Measurements from ENCODE around the gene CNGB1. TPM values are rescaled to one million over a fixed set of nuclear protein-coding genes. Genes with fewer than 3 reads are reported as not detected.

Gene CNGB1
- total RNA-seq, 1 experiment from 2014 or later, result not detected

DNA sequence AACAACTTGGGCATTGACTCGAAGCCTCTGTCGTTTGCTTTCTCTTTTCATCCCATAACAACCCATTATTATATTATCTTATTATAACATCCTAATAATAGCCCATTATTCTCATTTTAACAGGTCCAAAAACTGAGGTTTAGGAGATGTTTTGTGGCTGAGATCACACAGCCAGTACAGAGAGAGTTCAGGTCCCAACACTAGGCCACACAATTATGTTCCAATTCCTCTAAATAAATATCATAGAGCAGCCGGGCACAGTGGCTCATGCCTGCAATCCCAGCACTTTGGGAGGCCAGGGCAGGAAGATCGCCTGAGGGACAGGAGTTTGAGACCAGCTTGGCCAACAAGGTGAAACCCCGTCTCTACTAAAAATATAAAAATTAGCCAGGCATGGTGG lies 128.3 kb downstream of the CNGB1 start (continued):
- TF ChIP-seq, protein P1, sequence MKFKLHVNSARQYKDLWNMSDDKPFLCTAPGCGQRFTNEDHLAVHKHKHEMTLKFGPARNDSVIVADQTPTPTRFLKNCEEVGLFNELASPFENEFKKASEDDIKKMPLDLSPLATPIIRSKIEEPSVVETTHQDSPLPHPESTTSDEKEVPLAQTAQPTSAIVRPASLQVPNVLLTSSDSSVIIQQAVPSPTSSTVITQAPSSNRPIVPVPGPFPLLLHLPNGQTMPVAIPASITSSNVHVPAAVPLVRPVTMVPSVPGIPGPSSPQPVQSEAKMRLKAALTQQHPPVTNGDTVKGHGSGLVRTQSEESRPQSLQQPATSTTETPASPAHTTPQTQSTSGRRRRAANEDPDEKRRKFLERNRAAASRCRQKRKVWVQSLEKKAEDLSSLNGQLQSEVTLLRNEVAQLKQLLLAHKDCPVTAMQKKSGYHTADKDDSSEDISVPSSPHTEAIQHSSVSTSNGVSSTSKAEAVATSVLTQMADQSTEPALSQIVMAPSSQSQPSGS (CRISPR knock-in tag; IDR thresholded peaks at IDR 0.05; ENCODE audit: borderline replicate concordance, low read depth), result no peak
- no peak for TF ChIP-seq USF1 (CRISPR knock-in tag; IDR thresholded peaks at IDR 0.05)
- TF ChIP-seq EMX1 (CRISPR knock-in tag; IDR thresholded peaks at IDR 0.05), result no peak
- no peak for TF ChIP-seq ZNF416 (CRISPR knock-in tag; IDR thresholded peaks at IDR 0.05)
- TF ChIP-seq OVOL2 (CRISPR knock-in tag; IDR thresholded peaks at IDR 0.05; ENCODE audit: borderline replicate concordance), result no peak
- TF ChIP-seq, protein P2, sequence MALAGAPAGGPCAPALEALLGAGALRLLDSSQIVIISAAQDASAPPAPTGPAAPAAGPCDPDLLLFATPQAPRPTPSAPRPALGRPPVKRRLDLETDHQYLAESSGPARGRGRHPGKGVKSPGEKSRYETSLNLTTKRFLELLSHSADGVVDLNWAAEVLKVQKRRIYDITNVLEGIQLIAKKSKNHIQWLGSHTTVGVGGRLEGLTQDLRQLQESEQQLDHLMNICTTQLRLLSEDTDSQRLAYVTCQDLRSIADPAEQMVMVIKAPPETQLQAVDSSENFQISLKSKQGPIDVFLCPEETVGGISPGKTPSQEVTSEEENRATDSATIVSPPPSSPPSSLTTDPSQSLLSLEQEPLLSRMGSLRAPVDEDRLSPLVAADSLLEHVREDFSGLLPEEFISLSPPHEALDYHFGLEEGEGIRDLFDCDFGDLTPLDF (CRISPR knock-in tag; IDR thresholded peaks at IDR 0.05), result no peak

- Mint-ChIP-seq H3K4me1 (peaks cover 47% of the 10 kb centered on the region), H3K4me3 (no peak overlapping the region), H3K27me3 (ENCODE audit: low read depth) (no peaks in the 10 kb centered on the region; the same call in 1 of the 2 replicates), H3K9me3 (no peaks in the 10 kb centered on the region), H3K27ac (peak overlapping the region; percentile 18), H3K36me3 (no peaks in the 10 kb centered on the region)
- TF ChIP-seq, protein P3, sequence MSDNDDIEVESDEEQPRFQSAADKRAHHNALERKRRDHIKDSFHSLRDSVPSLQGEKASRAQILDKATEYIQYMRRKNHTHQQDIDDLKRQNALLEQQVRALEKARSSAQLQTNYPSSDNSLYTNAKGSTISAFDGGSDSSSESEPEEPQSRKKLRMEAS (CRISPR knock-in tag; IDR thresholded peaks at IDR 0.05), result no peak
- TF ChIP-seq, protein P4, sequence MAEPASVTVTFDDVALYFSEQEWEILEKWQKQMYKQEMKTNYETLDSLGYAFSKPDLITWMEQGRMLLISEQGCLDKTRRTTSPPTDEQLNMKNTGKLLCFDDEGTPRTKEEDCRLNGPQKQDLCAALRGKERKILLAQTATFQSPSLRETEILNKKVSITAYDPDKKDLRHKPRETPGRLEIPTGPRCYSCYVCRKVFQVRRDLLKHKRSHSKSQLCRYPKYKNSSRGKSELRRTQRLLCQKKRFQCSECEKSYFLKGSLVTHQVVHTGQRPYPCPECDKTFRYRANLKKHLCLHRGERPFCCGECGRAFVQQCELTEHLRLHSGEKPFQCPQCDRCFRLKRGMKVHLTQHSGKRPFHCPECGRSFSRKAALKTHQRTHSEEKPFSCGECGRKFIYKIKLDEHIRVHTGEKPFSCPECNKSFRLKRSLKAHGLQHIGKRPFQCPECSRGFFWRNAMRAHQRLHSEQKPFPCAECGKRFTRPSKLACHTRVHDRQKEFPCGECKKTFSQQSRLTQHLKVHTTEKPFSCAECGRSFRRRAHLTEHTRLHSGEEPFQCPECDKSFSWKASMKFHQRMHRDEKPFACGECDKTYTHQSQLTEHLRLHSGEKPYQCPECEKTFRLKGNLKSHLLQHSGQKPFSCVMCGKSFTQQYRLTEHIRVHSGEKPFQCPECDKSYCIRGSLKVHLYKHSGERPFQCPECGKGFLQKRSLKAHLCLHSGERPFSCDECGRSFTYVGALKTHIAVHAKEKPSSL (CRISPR knock-in tag; conservative IDR thresholded peaks at IDR 0.05), result no peak
- peak; percentile 77 for TF ChIP-seq GABPB1 (CRISPR knock-in tag; IDR thresholded peaks at IDR 0.05)
- DNase-seq (ENCODE audit: low spot score) (no peak), ATAC-seq (no peak)
- ChIA-PET POLR2A (no interaction called here), CTCF (interaction anchor here (1.2 to 1.7 kb wide), 2 partner anchors 43 to 65 kb away, joined by 5 to 6 read pairs; no protein-coding TSS in a partner anchor)
Observed at GRCh38 chr16:57840833-57841232, 130.1 kb downstream of the CNGB1 start.

DNA sequence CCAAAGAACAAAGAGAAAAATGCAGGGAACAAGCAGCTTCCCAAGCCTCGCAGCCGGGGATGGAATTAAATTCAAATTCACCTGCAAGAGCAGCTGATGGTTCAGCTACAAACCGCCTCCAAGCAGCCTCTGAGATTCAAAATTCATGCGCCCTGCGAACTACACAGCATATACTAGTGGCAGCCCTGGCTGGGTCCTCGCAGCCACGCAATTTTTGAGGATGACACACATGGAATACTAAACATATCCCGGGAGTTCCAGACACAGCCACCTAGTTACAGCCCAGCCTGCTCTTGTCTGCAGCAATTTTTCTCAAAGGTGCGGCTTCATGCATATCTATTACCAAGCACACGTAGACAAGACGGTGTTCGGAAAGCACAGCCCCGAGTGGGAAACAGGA lies 132.8 kb downstream of the CNGB1 start:
- ChIA-PET CTCF (interaction anchor here (0.9 to 1.5 kb wide), 3 partner anchors 25 to 63 kb away, joined by 3 to 7 read pairs (median 4); no protein-coding TSS in a partner anchor), POLR2A (no interaction called here)
- no peak for DNase-seq (ENCODE audit: low spot score)
- no peak for TF ChIP-seq SOX15 (CRISPR knock-in tag; IDR thresholded peaks at IDR 0.05)
- TF ChIP-seq, protein P5, sequence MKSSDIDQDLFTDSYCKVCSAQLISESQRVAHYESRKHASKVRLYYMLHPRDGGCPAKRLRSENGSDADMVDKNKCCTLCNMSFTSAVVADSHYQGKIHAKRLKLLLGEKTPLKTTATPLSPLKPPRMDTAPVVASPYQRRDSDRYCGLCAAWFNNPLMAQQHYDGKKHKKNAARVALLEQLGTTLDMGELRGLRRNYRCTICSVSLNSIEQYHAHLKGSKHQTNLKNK (CRISPR knock-in tag; IDR thresholded peaks at IDR 0.05), result no peak
- TF ChIP-seq ZNF423 (CRISPR knock-in tag; IDR thresholded peaks at IDR 0.05), result no peak
- TF ChIP-seq, protein P6, sequence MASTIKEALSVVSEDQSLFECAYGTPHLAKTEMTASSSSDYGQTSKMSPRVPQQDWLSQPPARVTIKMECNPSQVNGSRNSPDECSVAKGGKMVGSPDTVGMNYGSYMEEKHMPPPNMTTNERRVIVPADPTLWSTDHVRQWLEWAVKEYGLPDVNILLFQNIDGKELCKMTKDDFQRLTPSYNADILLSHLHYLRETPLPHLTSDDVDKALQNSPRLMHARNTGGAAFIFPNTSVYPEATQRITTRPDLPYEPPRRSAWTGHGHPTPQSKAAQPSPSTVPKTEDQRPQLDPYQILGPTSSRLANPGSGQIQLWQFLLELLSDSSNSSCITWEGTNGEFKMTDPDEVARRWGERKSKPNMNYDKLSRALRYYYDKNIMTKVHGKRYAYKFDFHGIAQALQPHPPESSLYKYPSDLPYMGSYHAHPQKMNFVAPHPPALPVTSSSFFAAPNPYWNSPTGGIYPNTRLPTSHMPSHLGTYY (CRISPR knock-in tag; IDR thresholded peaks at IDR 0.05), result no peak
- no peak for TF ChIP-seq NR1H2 (CRISPR knock-in tag; IDR thresholded peaks at IDR 0.05)
- TF ChIP-seq FOXP4 (CRISPR knock-in tag; IDR thresholded peaks at IDR 0.05), result no peak
- TF ChIP-seq JUN (CRISPR knock-in tag; IDR thresholded peaks at IDR 0.05), result no peak
- Mint-ChIP-seq H3K36me3 (no peaks in the 10 kb centered on the region), H3K4me3 (no peak overlapping the region), H3K27me3 (ENCODE audit: low read depth) (no peaks in the 10 kb centered on the region; the same call in 1 of the 2 replicates), H3K9me3 (no peaks in the 10 kb centered on the region), H3K4me1 (peaks cover 40% of the 10 kb centered on the region), H3K27ac (0 out of 2 replicates have a peak overlapping the region, but pooled peaks have one; percentile 38)
- no peak for ATAC-seq

Data from WTC11 (cell line).